ENCODE data around the gene GPX7. TPM values are rescaled to one million over a fixed set of nuclear protein-coding genes. Genes with fewer than 3 reads are reported as not detected.
"Not testable (repeated sequence)": the region's sequence is repeated elsewhere in the genome, so short reads cannot be mapped to it uniquely, and the experiment has no call there.

GPX7 gene
- total RNA-seq, 4 donors from 2014 or later, result 4.8 to 9.1 (median 9.0) TPM

- no peak overlapping the region for H3K4me3 ChIP-seq (ENCODE audit: low read depth, poor library complexity, severe bottlenecking)
- no peak for DNase-seq (ENCODE audit: low spot score in 2 of 2)
- intact Hi-C loops (cut with DNase I; ENCODE audit: low total_unique reads), result no loop called here
- TF ChIP-seq POLR2A (IDR thresholded peaks at IDR 0.05) (no peak), CTCF (IDR thresholded peaks at IDR 0.05) (no peak)
- WGBS, 2 donors, result 63 to 89% methylated on average over 1 of the region's 1 CpG
Observed at GRCh38 chr1:52571783-52572182, 30.4 kb upstream of the GPX7 start.

GRCh38 chr1:52572387-52572786, 29.8 kb upstream of the GPX7 start:
- intact Hi-C loops (cut with DNase I; ENCODE audit: low total_unique reads), result no loop called here
- whole genome bisulfite sequencing, 2 donors, result 91 to 95% methylated on average over 4 of the region's 4 CpGs
- TF ChIP-seq CTCF (IDR thresholded peaks at IDR 0.05) (no peak), POLR2A (IDR thresholded peaks at IDR 0.05) (no peak)
- no peak overlapping the region for H3K4me3 ChIP-seq (ENCODE audit: low read depth, poor library complexity, severe bottlenecking)
- DNase-seq (ENCODE audit: low spot score in 2 of 2), result no peak

- H3K4me3 ChIP-seq (ENCODE audit: low read depth, poor library complexity, severe bottlenecking), result no peak overlapping the region
- no peak for TF ChIP-seq POLR2A (IDR thresholded peaks at IDR 0.05)
- no peak for TF ChIP-seq CTCF (IDR thresholded peaks at IDR 0.05)
- intact Hi-C loops (cut with DNase I; ENCODE audit: low total_unique reads), result no loop called here
- 26 to 46% methylated on average over 2 of the region's 2 CpGs for WGBS, 2 donors
- DNase-seq (ENCODE audit: low spot score in 2 of 2), result no peak
Observed at GRCh38 chr1:52574594-52574993, 27.6 kb upstream of the GPX7 start.

GRCh38 chr1:52576074-52576473, 26.1 kb upstream of the GPX7 start:
- TF ChIP-seq CTCF (IDR thresholded peaks at IDR 0.05), result no peak
- TF ChIP-seq POLR2A (IDR thresholded peaks at IDR 0.05), result no peak
- H3K4me3 ChIP-seq (ENCODE audit: low read depth, poor library complexity, severe bottlenecking), result no peak overlapping the region
- intact Hi-C loops (cut with DNase I; ENCODE audit: low total_unique reads), result no loop called here
- no peak for DNase-seq (ENCODE audit: low spot score in 2 of 2)
- WGBS, 2 donors, result 97 to 100% methylated on average over 1 of the region's 1 CpG

GRCh38 chr1:52578066-52578465, 24.1 kb upstream of the GPX7 start:
- 60 to 66% methylated on average over 3 of the region's 3 CpGs for WGBS, 2 donors
- DNase-seq (ENCODE audit: low spot score in 2 of 2); H3K4me3 ChIP-seq (ENCODE audit: low read depth, poor library complexity, severe bottlenecking); intact Hi-C loops (cut with DNase I; ENCODE audit: low total_unique reads): not testable (repeated sequence)

GRCh38 chr1:52579415-52579814, 22.8 kb upstream of the GPX7 start:
- DNase-seq (ENCODE audit: low spot score in 2 of 2), result no peak
- intact Hi-C loops (cut with DNase I; ENCODE audit: low total_unique reads), result no loop called here
- no peak overlapping the region for H3K4me3 ChIP-seq (ENCODE audit: low read depth, poor library complexity, severe bottlenecking)
- TF ChIP-seq CTCF (IDR thresholded peaks at IDR 0.05), result no peak
- TF ChIP-seq POLR2A (IDR thresholded peaks at IDR 0.05), result no peak
- WGBS, 2 donors, result 57 to 58% methylated on average over 2 of the region's 2 CpGs
